DOHH2 (cell line): ENCODE measurements around the gene TDP1.

Experiments
- CTCF ChIP-seq: fragments of 200-600 bp; sonication (generic); IDR thresholded peaks from one replicate; pipeline ENCODE4 v1.5.1; 2014; ENCODE audit warnings: antibody characterized with exemption, mild to moderate bottlenecking, low read depth, low read length; ENCODE audit not compliant: poor library complexity, severe bottlenecking
- EZH2phosphoT487 ChIP-seq: fragments of 200-600 bp; sonication (generic); IDR thresholded peaks from 2 replicates; pipeline ENCODE4 v1.6.1; 2017; ENCODE audit warnings: borderline replicate concordance, mild to moderate bottlenecking, antibody characterized with exemption, low read length, moderate library complexity, mixed read lengths

- no peak for TF ChIP-seq CTCF
- no peak for TF ChIP-seq EZH2phosphoT487
These were observed 94.5 kb downstream of the TDP1 start for GRCh38 chr14:90050271-90050670.
